ENCODE data around the gene SMG5.
A peak's percentile ranks its signal among the peaks of the same experiment; 100 is the strongest.

Gene SMG5

DNA sequence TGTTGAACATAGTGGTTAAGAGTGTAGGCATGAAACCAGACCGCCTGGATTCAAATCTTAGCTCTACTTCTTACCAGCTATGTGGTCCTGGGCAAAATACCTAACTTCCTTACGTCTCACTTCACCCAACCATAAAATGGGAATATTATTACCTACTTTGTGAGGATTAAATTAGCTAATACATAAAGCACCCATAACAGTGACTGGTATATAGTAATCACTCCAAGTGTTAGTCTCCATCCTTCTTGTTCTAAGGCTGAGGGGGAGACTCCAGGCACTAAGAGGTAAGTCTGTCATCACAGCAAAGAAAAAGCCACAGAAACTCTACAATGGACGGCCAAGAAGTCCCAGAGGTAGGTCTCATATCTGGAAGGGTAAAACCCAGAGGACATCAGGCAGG lies 2.8 kb downstream of the SMG5 start:
- no peak for DNase-seq

DNA sequence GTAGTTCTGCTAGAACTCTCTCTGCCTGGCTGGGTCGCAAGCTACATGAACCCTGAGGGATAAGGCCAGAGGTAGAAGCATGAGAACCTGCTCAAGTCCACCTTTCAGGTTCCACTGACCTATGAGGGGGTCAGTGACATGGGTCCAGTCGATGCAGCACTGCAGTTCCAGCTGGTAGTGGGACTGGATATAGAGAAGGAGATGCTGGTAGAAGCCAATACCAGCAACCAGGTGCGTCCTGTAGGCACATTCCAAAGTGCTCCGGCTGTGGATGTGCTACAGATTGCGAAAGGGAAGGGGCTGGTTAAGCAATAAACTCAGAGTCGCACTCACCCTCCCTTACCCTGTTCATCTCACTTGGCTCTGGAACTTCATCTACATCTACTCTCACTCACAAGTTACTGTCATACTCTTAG lies 5.7 kb downstream of the SMG5 start:
- DNase-seq, result peak; percentile 34 to 38

DNA sequence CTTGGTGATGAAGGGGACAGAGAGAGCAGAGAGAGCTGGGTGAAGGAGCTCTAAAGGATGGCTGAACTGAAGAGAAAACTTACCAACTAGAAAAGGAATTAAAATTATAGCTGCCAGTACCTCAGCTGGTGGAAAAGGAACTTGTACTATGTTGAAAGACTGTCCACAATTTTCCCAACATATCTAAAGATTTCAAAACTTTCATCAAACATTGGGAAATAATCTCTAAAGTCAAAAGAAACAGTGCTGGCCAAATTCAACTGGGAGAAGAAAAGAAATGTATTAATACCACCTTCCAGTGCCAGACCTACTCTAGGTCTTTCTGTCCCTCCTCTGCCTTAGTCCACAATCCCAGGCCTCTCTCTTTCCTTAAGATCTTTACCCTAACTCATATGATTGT lies 6.1 kb downstream of the SMG5 start:
- DNase-seq, result peak; percentile 77 to 82

DNA sequence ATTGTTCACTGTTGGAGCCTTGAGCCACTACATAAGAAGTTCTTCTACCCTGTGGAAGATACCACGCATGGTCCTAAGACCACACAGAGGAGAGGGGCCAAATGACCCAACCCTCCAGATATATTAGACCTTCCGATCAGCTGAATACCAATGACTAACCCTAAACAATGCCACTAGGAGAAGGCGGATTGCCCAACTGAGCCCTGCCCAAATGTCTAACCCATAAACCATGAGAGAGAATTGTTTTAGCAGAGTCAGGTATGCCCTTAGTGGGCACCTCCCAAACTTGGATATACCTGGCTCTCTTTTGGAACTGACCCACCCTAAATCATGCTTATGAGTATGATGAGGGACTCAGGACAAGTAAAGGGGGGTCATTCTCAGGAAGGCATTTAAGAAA lies 12.3 kb downstream of the SMG5 start:
- DNase-seq, result no peak

DNA sequence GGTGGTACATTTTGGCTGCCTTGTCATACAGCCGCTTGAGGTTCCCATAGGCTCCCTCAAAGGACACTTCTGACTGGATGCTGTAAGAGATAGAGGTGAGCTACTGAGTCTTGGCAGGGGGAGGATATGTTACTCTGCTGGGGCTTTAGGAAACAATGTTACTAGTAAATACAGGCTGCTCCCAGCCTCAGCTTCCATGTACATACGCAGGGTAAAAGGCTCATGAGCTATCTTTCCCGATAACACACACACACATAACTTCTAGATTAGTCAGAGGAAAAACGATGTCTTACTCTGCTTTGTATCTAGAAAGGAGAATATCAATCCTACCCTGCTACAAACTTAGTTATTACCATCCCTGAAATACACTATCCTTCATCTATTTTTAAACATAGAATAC lies 14.3 kb downstream of the SMG5 start:
- no peak for DNase-seq

DNA sequence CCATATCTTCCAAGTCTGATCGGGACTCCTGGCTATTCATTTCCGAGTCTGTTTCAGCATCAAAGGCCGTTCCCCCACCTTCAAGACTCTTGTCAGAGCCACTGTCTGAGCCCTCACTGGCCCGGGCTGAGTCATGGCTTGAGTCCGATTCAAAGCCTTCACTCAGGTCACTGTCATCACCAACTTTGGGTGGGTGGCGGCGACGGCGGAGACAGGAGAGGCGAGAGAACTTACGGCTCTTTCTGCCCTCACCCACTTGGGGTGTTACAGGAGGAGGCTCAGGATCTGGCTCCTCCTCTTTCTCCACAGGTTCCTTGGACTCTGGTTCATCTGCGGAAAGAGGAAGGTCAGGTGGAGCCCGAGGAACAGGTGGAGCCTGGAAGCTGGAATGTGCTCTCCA lies 16.6 kb downstream of the SMG5 start:
- DNase-seq, result no peak

DNA sequence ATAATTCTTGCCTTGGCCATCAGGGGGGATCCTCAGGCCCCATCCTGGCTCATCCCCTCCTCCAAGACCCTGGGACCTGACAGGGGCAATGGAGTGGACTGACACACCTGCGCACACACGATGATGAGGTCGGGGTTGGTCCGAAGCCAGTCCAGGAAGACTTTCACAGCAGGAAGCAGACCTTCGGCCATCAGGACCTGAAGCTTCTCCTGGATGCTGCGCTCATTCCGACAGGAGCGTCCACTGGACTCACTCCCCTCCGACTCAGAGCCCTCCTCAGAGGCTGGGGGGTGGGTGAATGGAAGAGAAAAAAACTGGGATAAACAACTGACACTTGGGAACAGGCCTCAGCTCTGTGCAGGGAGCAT lies 19.4 kb downstream of the SMG5 start:
- no peak for DNase-seq

DNA sequence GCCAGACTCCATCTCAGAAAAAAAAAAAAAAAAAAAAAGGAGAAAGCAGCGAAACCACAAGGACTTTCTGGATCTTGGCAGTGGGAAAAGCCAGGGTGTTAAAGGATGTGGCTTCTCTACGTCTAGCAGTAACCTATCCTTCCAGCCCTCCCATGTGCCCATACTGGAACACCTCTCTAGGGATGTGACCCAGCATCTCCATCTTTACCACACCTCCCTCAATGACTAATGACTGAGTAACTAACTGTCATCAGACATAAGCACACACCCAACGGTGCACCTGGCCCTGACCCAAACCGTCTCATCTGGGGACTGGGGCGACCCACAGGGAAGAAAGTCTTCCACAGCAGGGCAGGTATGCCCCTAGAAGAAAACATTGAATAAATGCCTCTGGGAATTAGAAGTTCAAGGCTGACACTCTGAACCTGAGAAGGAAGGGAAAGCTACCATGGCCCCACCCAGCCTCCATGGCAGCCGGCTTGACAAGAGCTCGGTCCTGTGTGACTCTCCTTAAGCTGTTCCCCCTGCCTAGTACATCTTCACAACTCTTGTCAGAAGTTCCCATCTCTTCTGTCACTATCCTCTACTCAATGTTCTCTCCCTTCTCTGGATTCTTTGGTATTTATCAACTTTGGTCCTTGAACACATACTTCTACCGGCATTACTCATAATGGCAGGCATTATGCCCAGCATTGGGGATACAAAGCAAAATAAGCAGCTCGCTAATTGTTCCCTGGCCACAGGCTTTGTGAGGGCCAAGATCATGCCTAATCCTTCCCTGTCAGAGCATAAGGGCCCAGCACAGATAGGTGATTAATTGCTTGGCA lies 20.0 kb downstream of the SMG5 start:
- no peak for DNase-seq

DNA sequence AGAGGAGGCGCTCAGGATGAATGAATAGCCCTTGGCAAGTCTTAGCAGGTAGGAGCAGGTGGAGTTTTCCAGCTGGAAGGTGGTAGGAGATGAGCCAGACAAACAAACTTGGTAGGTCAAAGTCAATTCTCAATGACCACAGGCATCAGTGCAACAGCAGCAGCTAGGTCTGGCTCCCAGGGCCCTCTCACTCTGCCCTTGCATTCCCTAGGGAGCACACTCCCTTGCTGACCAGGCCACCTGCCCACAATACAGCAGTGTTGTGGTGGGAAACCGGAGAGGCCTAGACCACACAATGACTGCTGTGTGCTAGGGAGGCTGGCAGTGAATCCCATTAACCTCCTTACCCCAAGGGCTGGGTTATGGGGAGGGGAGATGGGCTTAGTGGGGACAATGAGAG lies 21.7 kb downstream of the SMG5 start:
- DNase-seq, result no peak

DNA sequence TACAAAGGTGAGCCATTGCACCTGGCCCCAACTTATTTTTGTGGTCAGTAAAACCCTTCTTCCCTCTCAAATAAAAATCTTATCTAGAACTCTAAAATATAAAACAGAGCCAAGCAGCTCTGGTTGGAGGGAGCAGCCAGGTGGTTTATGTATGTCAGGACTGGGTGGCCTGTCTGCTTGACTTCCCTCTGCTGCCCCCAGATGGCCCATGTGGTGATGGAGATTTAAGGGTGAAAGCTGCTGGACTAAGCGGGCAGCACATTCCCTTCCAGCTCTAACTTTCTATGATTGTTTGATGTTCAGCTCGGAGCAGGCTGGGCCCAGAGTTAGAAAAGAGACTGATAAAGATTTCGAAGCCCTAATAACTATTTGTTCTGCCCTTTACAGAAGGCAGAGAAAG lies 22.8 kb downstream of the SMG5 start:
- DNase-seq, result no peak

DNA sequence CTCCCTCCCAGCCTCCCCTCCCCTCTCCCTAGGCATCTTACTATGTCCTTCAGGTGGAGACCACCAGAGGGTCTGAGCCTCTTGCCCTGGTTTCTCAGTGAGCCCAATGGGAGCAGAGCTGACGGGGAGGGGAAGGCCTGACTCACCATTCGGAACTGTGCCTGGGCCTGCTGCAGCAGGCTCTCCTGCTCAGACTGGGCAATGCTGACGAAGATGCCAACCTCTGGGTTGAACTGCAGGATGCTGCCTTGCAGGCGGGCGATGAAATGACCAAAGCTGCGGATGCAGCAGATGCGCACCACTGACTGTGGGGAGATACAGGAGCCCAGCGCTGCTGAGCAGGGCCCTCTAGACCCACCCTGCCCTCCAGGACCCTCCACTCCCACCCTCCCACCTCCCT lies 23.8 kb downstream of the SMG5 start:
- DNase-seq, result no peak

DNA sequence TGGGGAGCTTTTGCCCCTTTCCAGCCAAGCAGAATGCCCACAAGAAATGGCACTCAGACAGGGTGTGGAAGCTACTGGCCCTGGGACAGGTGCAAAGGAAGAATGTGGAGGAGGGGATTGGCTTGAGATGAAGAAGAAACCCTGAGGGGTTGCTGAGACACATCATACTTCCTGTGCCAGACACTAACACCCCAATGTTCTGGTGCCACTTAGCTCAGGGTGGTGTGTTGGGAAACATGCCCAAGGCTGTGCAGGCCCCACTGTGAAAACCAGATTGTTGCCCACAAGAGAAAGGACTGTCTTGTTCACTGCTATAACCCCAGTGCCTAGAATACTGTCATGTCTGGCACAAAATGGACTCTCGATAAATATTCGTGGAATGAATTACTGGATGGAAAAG lies 24.9 kb downstream of the SMG5 start:
- DNase-seq, result peak; percentile 61 to 62

DNA sequence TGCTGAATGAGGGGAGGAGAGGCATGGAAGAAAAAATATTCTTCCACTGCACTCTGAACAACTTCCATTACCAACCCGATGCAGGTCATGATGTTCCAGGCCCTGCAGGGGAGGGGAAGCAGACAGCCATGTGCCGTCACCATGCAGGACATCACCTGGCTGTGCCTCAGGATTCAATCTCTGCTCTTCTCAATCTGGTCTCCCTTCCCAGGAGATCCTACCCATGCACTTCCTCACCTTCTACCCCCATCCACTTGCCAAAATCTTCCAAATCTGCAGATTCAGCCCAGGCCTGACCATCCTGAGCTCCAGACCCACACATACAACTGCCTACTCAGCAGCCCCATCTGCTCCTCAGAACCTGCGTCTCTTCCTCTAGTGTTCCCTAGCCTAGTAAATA lies 29.0 kb downstream of the SMG5 start:
- no peak for DNase-seq

DNA sequence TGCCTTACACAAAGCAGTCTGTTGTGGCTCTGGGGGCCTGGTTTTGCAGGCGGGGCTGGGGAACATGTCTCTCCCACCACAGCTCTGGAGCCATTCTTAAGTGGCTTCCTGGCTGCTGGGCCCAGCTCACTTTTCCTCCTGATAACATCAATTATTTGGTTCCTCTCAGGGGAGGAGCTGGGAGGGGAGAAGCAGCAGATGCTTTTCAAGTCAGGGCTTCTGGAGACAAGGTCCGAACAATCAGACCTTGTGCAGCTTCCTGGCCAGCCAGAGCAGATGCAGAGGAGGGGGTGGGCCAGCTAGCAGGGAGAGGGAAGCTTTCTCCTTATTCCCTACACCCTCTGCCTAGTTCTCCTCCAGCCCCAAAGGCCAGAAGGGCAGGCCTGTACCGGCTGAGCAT lies 31.1 kb downstream of the SMG5 start:
- no peak for DNase-seq

DNA sequence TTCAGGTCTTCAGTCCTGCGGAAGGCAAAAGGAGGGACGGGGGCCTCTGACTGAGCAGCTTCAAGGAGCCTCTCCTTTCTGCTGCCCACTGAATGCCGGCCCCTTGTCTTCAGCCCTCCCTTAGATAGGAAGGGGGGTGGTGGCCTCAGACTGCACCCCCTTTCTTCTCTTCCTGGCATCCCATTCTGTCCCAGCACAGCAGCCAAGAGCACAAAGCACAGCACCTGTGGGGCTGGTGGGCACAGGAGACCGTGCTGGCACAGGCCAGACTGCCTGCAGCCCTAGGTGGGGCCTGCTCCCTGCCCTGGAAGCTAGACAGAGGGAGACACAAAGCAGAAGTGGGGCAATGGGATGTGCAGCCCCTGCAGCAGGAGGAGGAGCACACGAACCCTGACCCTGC lies 33.0 kb downstream of the SMG5 start:
- DNase-seq, result no peak

DNA sequence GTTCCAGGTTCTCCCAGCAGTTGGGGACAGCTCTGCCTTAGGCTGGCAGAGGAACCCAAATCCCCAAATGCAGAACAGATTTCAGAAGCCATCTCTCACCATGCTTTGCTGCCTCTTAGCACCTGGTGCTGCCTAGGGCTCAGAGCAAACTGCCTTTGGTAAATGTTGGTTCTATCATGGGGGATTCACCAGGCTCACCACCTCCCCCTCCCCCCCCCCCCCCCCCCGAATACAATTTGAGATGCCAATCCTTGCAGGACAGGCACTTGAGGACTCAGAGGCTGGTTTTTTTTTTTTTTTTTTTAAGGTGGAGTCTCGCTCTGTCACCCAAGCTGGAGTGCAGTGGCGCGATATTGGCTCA lies 34.3 kb downstream of the SMG5 start:
- no peak for DNase-seq

DNA sequence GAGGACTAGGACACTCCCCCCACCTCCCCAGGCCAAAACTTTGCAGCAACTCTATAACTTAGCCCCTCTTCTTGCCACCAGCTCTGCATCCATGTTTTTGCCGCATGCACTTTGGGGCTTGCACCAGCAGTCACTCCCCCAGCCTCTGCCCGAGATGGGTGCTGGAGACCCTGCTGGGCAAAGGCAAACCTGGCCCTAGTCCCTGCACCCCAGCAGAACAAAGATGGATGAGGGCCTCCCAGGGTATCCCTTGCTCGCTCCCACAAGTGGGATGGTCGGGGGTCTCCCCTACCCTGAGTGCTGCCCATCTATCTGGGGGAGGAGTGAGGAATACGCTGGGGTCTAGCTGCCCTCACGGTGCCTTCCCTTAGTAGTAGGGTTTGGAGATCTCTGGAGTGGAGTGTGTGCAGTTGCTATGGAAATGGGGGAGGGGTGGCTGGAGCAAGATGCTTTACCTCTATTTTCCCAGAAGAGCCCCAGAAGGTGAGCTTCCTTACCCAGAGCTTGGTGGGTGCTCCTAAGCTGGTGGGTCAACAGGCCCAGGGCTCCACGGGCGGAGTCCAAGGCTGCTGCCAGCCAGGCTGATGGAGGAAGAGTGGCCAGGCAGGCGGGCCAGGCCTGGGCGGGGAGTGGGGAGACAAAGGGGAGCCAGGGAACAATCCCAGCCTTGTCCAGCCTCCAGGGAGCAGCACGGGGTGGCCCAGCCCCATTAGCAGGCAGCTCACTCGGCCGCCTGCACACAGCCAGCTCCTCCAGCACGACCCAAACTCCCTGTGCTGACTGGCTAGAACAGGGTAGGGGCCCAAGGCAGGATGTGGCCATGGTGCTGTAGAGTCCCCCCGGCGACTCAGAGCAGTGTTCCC lies 34.9 kb downstream of the SMG5 start, which contains the start of gene PAQR6:
TSS of gene PAQR6 (minus strand) at position 597 of the 863 bp plus-strand sequence. CDS start 1,325 bp downstream, outside the sequence.
- no peak for DNase-seq

DNA sequence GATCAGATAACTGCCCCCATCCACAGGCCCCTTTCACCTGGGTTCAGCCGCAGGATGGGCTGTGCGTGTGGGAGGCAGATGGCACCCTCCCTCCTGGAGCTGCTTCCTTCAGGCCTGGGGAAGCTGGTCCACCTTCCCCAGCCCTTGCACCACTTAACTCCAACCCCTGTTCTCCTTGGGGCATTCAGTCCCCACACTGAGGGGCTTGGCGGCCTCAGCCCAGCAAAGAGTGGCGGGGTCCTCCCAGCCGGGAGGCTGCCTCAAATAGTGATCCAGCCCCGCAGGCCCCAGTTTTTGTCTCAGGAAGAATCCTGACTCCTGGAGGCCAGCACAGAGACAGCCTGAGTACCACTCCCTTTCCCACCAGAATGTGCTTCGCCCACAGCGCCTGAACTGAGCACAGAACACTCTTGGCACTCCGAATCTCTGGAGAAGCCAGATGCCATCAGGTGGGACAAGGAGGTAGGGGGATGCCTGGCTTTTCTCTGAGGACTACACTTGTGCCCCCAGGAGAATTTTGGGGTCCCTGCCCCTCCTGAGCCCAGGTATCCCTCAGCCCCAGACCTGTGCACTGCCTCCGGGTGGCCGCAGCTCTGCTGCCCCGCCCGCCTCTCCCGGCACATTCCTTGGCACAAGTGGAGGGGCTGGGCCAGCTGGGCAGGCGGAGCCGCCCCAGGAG lies 35.7 kb downstream of the SMG5 start:
- DNase-seq, result no peak

DNA sequence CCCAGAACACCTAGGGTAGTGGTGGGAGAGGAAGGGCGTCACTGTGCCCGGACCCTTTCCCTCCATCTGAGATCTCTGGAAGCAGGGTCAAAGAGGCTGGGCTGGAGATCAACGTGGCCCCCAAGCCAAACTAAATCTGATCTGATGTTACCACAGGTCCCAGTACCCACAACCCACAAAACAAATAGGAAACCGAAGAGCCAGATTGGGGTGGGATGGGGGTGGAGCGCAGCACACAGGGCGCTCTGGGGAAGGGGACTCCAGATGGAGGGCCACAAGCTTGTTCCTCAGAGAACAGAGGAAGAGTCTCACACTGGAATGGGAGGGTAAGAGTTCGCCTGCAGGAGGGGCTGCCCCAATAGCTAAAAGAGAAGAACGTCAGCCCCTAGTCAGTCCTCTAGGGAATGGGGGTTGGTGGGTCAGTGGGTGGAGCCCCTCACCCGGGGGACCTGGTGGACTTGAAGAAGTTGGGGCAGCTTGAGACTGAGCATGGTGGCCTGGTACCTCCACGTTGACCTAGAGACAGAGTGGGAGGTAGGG lies 36.3 kb downstream of the SMG5 start:
- no peak for DNase-seq

DNA sequence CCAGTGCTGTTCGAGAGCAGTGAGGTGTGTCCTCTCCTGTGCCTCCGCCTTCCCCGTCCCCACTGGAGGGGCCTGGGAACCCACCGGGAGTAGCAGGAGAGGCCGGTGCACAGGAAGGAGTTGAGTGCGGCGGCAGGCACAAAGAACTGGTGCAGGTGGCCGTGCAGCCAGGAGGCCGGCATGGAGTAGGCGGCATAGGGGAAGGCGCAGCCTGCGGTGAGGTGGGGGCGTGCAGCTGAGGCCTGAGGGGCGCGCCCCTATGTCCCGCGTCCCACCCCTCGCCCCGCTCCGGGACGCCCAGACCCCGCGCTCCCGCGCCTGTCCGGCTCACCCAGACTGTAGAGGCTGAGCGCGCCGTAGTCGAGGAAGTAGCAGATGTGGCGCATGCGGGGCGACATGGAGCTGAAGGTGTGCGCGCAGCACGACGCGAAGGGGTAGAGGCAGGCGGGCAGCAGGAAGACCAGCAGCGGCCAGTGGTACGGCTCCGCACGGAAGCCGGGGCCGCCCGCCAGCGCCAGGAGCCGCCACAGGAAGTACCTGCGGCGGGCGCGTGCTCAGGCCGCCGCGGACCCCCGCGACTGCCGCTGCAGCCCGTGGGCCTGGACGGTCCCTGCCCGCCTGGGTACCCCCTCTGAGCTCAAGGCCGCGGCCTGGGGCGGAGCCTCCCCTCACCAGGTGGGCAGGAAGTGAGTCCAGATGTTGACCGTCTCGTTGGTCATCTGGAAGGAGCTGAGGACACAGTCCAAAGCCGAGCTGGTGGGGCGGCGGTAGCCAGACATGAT lies 37.0 kb downstream of the SMG5 start:
- no peak for DNase-seq

DNA sequence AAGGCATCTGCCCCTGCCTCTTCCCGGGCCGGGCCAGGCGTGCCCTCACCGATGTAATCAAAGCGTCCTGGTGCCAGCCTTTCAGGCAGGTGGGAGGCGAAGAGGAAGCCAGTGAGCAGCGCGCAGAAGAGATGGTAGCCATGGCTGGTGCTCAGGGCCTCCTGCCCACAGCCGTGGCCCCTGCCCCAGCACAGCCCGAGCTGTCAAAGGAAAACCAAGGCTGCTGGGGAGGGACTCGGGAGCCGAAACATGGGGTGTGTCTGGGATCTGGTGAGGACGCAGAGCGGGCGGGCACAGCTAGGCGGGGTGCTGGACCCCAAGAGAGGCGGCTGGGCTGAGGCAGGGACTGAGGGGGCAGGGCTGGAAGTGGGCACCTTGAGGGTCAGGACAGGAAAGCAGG lies 37.9 kb downstream of the SMG5 start:
- no peak for DNase-seq

DNA sequence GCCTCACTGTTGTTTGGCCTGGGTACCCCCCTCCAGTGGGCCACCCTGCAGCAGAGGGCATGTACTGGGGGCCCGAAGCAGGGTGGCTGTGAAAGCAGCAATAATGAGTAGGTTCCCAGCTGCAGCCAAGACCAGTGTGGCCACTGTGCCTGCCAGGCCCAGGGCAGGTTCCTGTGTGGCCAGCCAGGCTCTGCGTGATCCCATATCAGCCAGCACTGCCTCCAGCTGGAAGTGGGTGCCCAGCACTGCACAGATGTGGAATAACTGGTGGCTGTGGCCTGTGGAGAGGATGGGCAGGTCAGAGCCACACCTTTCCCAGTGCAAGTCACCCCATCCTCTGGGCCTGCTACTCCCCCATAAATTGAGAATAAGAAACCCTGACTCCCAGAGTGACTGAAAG lies 38.5 kb downstream of the SMG5 start:
- no peak for DNase-seq

DNA sequence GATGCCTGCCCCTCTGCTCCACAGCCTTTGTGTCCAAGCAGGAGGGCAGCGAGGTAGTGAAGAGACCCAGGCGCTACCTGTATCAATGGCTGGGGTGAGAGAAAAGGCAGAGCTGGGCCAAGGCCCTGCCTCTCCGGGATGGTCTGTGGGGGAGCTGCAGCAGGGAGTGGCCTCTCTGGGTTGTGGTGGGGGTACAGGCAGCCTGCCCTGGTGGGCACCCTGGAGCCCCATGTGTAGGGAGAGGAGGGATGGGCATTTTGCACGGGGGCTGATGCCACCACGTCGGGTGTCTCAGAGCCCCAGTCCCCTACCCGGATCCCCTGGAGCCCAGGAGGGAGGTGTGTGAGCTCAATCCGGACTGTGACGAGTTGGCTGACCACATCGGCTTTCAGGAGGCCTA lies 39.9 kb downstream of the SMG5 start:
- no peak for DNase-seq

All from AML-193 (cell line).